Panc1 (cell line): ENCODE results near the gene PTCD2. TPM values are rescaled to one million over a fixed set of nuclear protein-coding genes. Genes with fewer than 3 reads are reported as not detected.

Experiments used
- ATAC-seq: fragments of 200-7000 bp; cut with Tn5 transposase; 2 replicates; pipeline ENCODE4 v1.9.1; 2020; ENCODE audit warnings: mild to moderate bottlenecking, moderate library complexity
- BruUV-seq: library from RNA; stranded (reverse); fragments of 400-500 nt; replicated peaks from 2 replicates; lab custom pipeline; 2021; lab: Mats Ljungman, UMichigan
- CTCF ChIA-PET: fragments of 300-600 bp; sonication (Branson Sonifier 250); formaldehyde crosslinking; loops from one replicate; lab custom pipeline; 2022; ENCODE audit warnings: antibody characterized with exemption; lab: Charles Lee
- POLR2A ChIA-PET: fragments of 300-600 bp; sonication (Branson Sonifier 250); formaldehyde crosslinking; loops from one replicate; lab custom pipeline; 2022; ENCODE audit warnings: antibody characterized with exemption; lab: Charles Lee
- DNase-seq: peaks from one replicate; pipeline ENCODE4 v3.0.0-alpha.2; 2010; ENCODE audit warnings: low read depth, low spot score
- H3K27ac ChIP-seq: 2 replicates; pipeline ENCODE4 v1.5.1; 2011; ENCODE audit warnings: mild to moderate bottlenecking, low read length, inconsistent platforms
- H3K27me3 ChIP-seq: fragments of 200-500 bp; sonication (Bioruptor generic); 2 replicates; pipeline ENCODE4 v1.6.0; 2014; ENCODE audit warnings: low read length, inconsistent platforms; ENCODE audit not compliant: control insufficient read depth, insufficient read depth
- H3K36me3 ChIP-seq: fragments of 200-500 bp; sonication (Bioruptor generic); 2 replicates; pipeline ENCODE4 v1.5.1; 2014; ENCODE audit warnings: inconsistent platforms, mild to moderate bottlenecking, low read length, moderate library complexity; ENCODE audit not compliant: control insufficient read depth, insufficient read depth
- H3K4me1 ChIP-seq: 2 replicates; pipeline ENCODE4 v1.5.1; 2011; ENCODE audit warnings: inconsistent platforms, mild to moderate bottlenecking, low read length, moderate library complexity; ENCODE audit not compliant: control insufficient read depth, insufficient read depth
- H3K4me3 ChIP-seq, 2 experiments: 2 replicates each; pipeline ENCODE4 v1.5.1; 2011 to 2012; ENCODE audit warnings: low read depth in 2 of 2, low read length in 2 of 2, mild to moderate bottlenecking in 2 of 2, inconsistent platforms in 1 of 2, moderate library complexity in 1 of 2
- H3K9me3 ChIP-seq: fragments of 200-500 bp; sonication (Bioruptor generic); 2 replicates; pipeline ENCODE4 v1.5.1; 2014; ENCODE audit warnings: low read depth, mild to moderate bottlenecking, inconsistent platforms, low read length, moderate library complexity; ENCODE audit not compliant: control insufficient read depth, insufficient read depth
- CTCF ChIP-seq: fragments of 450-650 bp; IDR thresholded peaks from 2 replicates; pipeline ENCODE4 v1.5.1; 2017; ENCODE audit warnings: mild to moderate bottlenecking
- POLR2AphosphoS5 ChIP-seq: IDR thresholded peaks from 2 replicates; pipeline ENCODE4 v1.6.1; 2012; ENCODE audit warnings: mild to moderate bottlenecking, low read depth, low read length, moderate library complexity
- REST ChIP-seq, 2 experiments: IDR thresholded peaks; 2 replicates each; pipeline ENCODE4 v1.6.1; 2011 to 2012; ENCODE audit warnings: low read depth in 2 of 2, control low read depth in 1 of 2, low read length in 1 of 2, mild to moderate bottlenecking in 1 of 2, moderate library complexity in 1 of 2; ENCODE audit not compliant: insufficient read depth in 1 of 2
- SIN3A ChIP-seq: IDR thresholded peaks from 2 replicates; pipeline ENCODE4 v1.6.1; 2012; ENCODE audit warnings: low read depth, mild to moderate bottlenecking, low read length, moderate library complexity, borderline replicate concordance; ENCODE audit not compliant: insufficient read depth
- TCF7L2 ChIP-seq: IDR thresholded peaks from 2 replicates; pipeline ENCODE4 v1.6.1; 2011; ENCODE audit warnings: mild to moderate bottlenecking, low read depth, low read length, inconsistent platforms
- in situ Hi-C: cut with HindIII; loops from 2 replicates; pipeline ENCODE4 v1.10.0; 2016; ENCODE audit warnings: low sequenced_read_pairs, low pct_unique_long_range_greater_than_20kb
- intact Hi-C: fragments of 100-400 bp; cut with micrococcal nuclease; formaldehyde crosslinking; loops from one replicate; pipeline ENCODE4 v1.10.0; 2022; ENCODE audit not compliant: unreplicated experiment
- total RNA-seq: library from RNA; stranded (reverse); gene quantifications from one replicate; pipeline ENCODE4 v1.2.1, GENCODE V29; 2021; ENCODE audit not compliant: unreplicated experiment

The PTCD2 gene
- total RNA-seq, 1 experiment from 2014 or later = 13.0 TPM

GRCh38 chr5:72408127-72408526 is 88.0 kb downstream of the PTCD2 start:
- in situ Hi-C loops = no loop called here

GRCh38 chr5:72408603-72409002 is 88.4 kb downstream of the PTCD2 start:
- H3K36me3 ChIP-seq = no peaks in the 10 kb centered on the region
- intact Hi-C loops (loop anchor here (10.0 kb wide), 1 partner anchor 116 kb away; no protein-coding TSS in a partner anchor), in situ Hi-C loops (no loop called here)
- no peak for DNase-seq
- CTCF ChIA-PET = no interaction called here
- ATAC-seq = no peak
- TF ChIP-seq CTCF (no peak), POLR2AphosphoS5 (no peak), TCF7L2 (no peak), SIN3A (no peak), REST (IDR thresholded peaks at IDR 0.05; ENCODE audit: insufficient read depth in 1 of 2, low read depth in 2 of 2, low read length in 1 of 2) (no peak)
- no peak overlapping the region for H3K4me3 ChIP-seq
- no peaks in the 10 kb centered on the region for H3K4me1 ChIP-seq
- H3K27ac ChIP-seq = no peak overlapping the region
- H3K9me3 ChIP-seq = no peaks in the 10 kb centered on the region
- H3K27me3 ChIP-seq = no peaks in the 10 kb centered on the region; the same call in 1 of the 2 replicates
- BruUV-seq = no TSS peak
- POLR2A ChIA-PET = no interaction called here

More at GRCh38 chr5:72408127-72408526, 88.0 kb downstream of the PTCD2 start:
- intact Hi-C loops = loop anchor here (10.0 kb wide), 1 partner anchor 117 kb away; no protein-coding TSS in a partner anchor
- H3K4me3 ChIP-seq = no peak overlapping the region
- no TSS peak for BruUV-seq
- no peaks in the 10 kb centered on the region for H3K4me1 ChIP-seq
- ATAC-seq (no peak), DNase-seq (no peak)
- ChIA-PET CTCF (no interaction called here), POLR2A (no interaction called here)
- no peaks in the 10 kb centered on the region for H3K36me3 ChIP-seq
- H3K27ac ChIP-seq = no peak overlapping the region
- 0 out of 2 replicates have a peak, but pooled peaks cover under 1% of the 10 kb centered on the region for H3K9me3 ChIP-seq
- no peaks in the 10 kb centered on the region; the same call in 1 of the 2 replicates for H3K27me3 ChIP-seq
- TF ChIP-seq CTCF (no peak), TCF7L2 (no peak), REST (IDR thresholded peaks at IDR 0.05; ENCODE audit: insufficient read depth in 1 of 2, low read depth in 2 of 2, low read length in 1 of 2) (no peak), POLR2AphosphoS5 (no peak), SIN3A (no peak)
